Thoracic aorta (tissue), 2 donors: Measurements from ENCODE around the gene BRD3OS. TPM values are rescaled to one million over a fixed set of nuclear protein-coding genes. Genes with fewer than 3 reads are reported as not detected.

ENCODE experiments used
- ATAC-seq: fragments of 150-250 bp; one replicate; pipeline ENCODE4 v1.8.0; 2017; ENCODE audit warnings: low read depth; ENCODE audit not compliant: insufficient number of reproducible peaks, low FRiP score
- DNase-seq: peaks from one replicate; pipeline ENCODE4 v3.0.0-alpha.2; 2020; ENCODE audit warnings: low spot score
- H3K27ac ChIP-seq, 2 donors: fragments of 200-600 bp; sonication (generic); 1 replicate in 1 of 2; 2 replicates in 1 of 2; pipeline ENCODE4 v1.5.1; 2016; ENCODE audit warnings: mild to moderate bottlenecking in 2 of 2, moderate library complexity in 2 of 2
- H3K27me3 ChIP-seq: fragments of 200-600 bp; sonication (generic); replicated peaks from 2 replicates; pipeline ENCODE4 v1.6.0; 2016; ENCODE audit warnings: mild to moderate bottlenecking; ENCODE audit not compliant: insufficient read depth
- H3K36me3 ChIP-seq: fragments of 200-600 bp; sonication (generic); one replicate; pipeline ENCODE4 v1.5.1; 2016
- H3K4me1 ChIP-seq, 2 donors: fragments of 200-600 bp; sonication (generic); 1 replicate in 1 of 2; 2 replicates in 1 of 2; pipeline versions ENCODE4 v1.5.1 to v1.6.0; 2016; ENCODE audit warnings: low read depth in 2 of 2, mild to moderate bottlenecking in 1 of 2; ENCODE audit not compliant: control insufficient read depth in 1 of 2
- H3K4me3 ChIP-seq: fragments of 200-600 bp; sonication (generic); 2 replicates; pipeline ENCODE4 v1.5.1; 2016; ENCODE audit warnings: mild to moderate bottlenecking
- H3K9me3 ChIP-seq: fragments of 200-600 bp; sonication (generic); 2 replicates; pipeline ENCODE4 v1.5.1; 2016
- CTCF ChIP-seq: fragments of 200-600 bp; sonication (generic); IDR thresholded peaks from one replicate; pipeline ENCODE4 v1.5.1; 2019; ENCODE audit warnings: antibody characterized with exemption
- total RNA-seq, 2 donors: library from RNA; depleted of rRNA; stranded (reverse); fragments of >200 nt; gene quantifications; one replicate each; pipeline versions ENCODE4 v1.1.0 to v1.2.3, GENCODE V29; 2016

BRD3OS gene
- total RNA-seq, 2 donors from 2014 or later = 8.8 to 14.6 TPM

- no peaks in the 10 kb centered on the region for H3K36me3 ChIP-seq
- H3K27me3 ChIP-seq = no peaks in the 10 kb centered on the region
- no peak overlapping the region for H3K4me3 ChIP-seq
- H3K4me1 ChIP-seq = peaks cover 4 to 27% of the 10 kb centered on the region in 2 donors
- no peak overlapping the region for H3K27ac ChIP-seq
- no peaks in the 10 kb centered on the region for H3K9me3 ChIP-seq
- ATAC-seq (no peak), DNase-seq (no peak)
- no peak for TF ChIP-seq CTCF
Observed at GRCh38 chr9:133989625-133990365, 35.5 kb upstream of the BRD3OS start.

- no peak for DNase-seq
- H3K36me3 ChIP-seq = no peaks in the 10 kb centered on the region
- H3K27ac ChIP-seq = peak overlapping the region; percentile 50 to 51
- peak overlapping the region; percentile 95 for H3K4me3 ChIP-seq
- H3K27me3 ChIP-seq = no peaks in the 10 kb centered on the region
- peaks cover 4 to 27% of the 10 kb centered on the region in 2 donors for H3K4me1 ChIP-seq
- no peaks in the 10 kb centered on the region for H3K9me3 ChIP-seq
- no peak for ATAC-seq
- no peak for TF ChIP-seq CTCF
Observed at GRCh38 chr9:133990366-133991213, 34.7 kb upstream of the BRD3OS start.

GRCh38 chr9:133991214-133991921 is 33.9 kb upstream of the BRD3OS start:
- no peaks in the 10 kb centered on the region for H3K36me3 ChIP-seq
- peaks cover 4 to 27% of the 10 kb centered on the region in 2 donors for H3K4me1 ChIP-seq
- DNase-seq (no peak), ATAC-seq (no peak)
- peak overlapping the region; percentile 95 for H3K4me3 ChIP-seq
- H3K27ac ChIP-seq = peak overlapping the region; percentile 50 to 51
- no peaks in the 10 kb centered on the region for H3K9me3 ChIP-seq
- TF ChIP-seq CTCF = no peak
- H3K27me3 ChIP-seq = no peaks in the 10 kb centered on the region

- Histone ChIP-seq H3K4me3 (peak within 1 kb of the TSS; percentile 95), H3K4me1 (peaks cover 4 to 27% of the 10 kb centered on the region in 2 donors), H3K9me3 (no peaks in the 10 kb centered on the region), H3K27ac (peak within 1 kb of the TSS; percentile 85 to 88), H3K27me3 (no peaks in the 10 kb centered on the region), H3K36me3 (no peaks in the 10 kb centered on the region)
- no peak for DNase-seq
- peak; percentile 37 for ATAC-seq
- no peak for TF ChIP-seq CTCF
Observed at GRCh38 chr9:133991964-133992779, 33.1 kb upstream of the BRD3OS start, which contains the start of gene VAV2. VAV2 (minus strand) TSS chr9:133992324; CDS start chr9:133992278, 46 bp downstream.
